Activated T-helper 17 cell treated with anti-CD3 and anti-CD28 coated beads, Interleukin-2, amount 50 U/mL, for 72 hours (primary cell): ENCODE data around the gene ITPRIP. TPM values are rescaled to one million over a fixed set of nuclear protein-coding genes. Genes with fewer than 3 reads are reported as not detected.

Experiments used
- total RNA-seq, 2 donors: library from RNA; stranded (reverse); gene quantifications; one replicate each; pipeline ENCODE4 v1.2.3, GENCODE V29; 2022

The ITPRIP gene
- total RNA-seq, 2 donors from 2014 or later: 10.1 to 19.1 TPM

Other genes with a start within 250 kb of the ITPRIP start
- 10 to 100 TPM; 12.4 to 14.3 TPM for gene SFR1, start 216.3 kb downstream of the ITPRIP start, total RNA-seq
- gene CFAP43, start 106.1 kb downstream of the ITPRIP start, total RNA-seq: under 1 TPM in 1 of 2 donors, not detected in 1; 0.16 TPM
- 100 to 1,000 TPM; 226 to 258 TPM for gene GSTO1, start 83.6 kb downstream of the ITPRIP start, total RNA-seq
- gene GSTO2, start 69.3 kb downstream of the ITPRIP start, total RNA-seq: 1 to 10 TPM in 1 of 2 donors, under 1 TPM in 1; 0.28 to 1.4 TPM
- gene CFAP58, start 15.4 kb upstream of the ITPRIP start, total RNA-seq: 1 to 10 TPM; 1.3 to 2.2 TPM